ENCODE results near the gene GPC6.
"Not testable (repeated sequence)": the region's sequence is repeated elsewhere in the genome, so short reads cannot be mapped to it uniquely, and the experiment has no call there.

GPC6 gene

GRCh38 chr13:94322925-94323763 lies 1096.5 kb downstream of the GPC6 start:
- no peak for DNase-seq

GRCh38 chr13:94323764-94324758 lies 1097.5 kb downstream of the GPC6 start:
- peak; percentile 12 to 21 for DNase-seq

GRCh38 chr13:94324767-94325540 lies 1098.3 kb downstream of the GPC6 start:
- no peak for DNase-seq

GRCh38 chr13:94325650-94326049 lies 1099.0 kb downstream of the GPC6 start:
- no peak for DNase-seq

GRCh38 chr13:94327318-94327717 lies 1100.7 kb downstream of the GPC6 start:
- DNase-seq, result no peak

DNA sequence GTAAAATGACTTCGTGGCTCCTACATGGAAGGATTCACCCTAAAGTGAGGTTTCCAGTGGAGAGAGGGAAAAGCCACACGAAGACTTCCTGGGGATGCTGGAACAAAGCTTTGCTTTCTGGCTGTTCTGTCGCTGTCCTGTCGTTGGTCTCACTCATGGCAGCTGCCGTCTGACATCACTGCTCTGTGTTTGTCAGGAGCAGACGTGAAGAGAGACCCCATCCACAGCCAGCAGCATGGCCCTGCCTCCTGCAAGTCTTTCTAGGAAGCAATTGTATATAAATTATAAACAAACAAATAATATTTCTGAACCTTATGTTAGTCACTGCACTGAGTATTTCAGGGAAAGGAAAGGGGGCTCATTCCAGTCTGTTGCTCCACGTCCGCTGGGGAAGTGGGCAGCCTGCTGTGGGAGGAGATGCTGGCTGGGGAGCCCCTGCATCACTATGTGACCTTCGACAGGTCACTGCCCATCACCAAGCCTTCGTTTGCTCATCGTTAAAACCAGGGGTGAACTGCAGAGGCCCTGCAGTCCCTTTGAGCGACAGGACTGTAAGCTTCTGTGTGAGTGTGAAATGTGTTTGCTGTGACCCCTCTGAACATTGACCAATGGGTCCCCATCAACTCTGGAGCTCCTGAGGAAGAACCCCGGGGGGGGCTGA lies 1101.9 kb downstream of the GPC6 start:
- no peak for DNase-seq

DNA sequence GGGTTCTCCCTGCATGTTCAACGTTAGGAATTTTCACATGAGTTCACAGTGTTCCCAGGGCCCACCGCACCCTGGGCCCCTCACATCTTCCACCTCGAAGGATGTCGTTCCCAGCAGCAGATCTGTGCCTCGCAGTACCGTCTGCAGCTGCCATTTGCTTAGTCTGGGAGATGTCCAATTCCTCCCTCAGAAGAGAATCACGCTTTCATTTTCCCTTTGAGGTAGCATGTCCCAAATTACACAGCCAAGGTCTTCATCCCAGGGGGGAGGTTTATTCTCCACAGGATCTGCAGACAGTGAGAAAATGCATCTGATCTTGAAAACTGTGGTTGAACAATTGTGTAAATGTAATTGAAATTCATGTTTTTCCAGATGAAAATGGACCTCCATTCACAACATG lies 1102.7 kb downstream of the GPC6 start:
- DNase-seq, result no peak

GRCh38 chr13:94329754-94330551 lies 1103.3 kb downstream of the GPC6 start:
- no peak for DNase-seq

DNA sequence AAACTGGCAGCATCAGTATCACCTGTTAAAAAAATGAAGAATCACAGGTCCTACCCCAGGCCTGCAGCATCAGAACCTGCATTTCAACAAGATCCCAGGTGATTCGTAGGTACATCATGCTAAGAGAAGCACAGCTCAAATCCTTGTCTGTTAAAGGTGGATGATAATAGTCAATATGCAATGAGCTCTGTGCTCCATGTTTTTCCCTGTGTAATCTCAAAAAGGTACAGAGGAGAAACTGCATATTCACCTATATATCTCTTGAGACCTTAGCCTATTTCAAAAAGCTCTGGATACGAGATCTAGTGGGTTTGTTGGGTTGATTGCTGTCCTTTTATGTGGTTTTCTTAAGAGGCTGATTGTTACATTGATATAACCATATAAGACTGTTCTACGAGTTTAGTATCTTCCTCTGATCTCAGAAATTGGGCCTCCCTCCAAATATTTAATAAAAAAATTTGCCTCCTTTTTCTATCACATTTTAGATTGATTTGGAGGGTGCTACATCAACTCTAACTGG lies 1104.0 kb downstream of the GPC6 start:
- no peak for DNase-seq

- DNase-seq, result no peak
Measured at GRCh38 chr13:94331281-94331680, 1104.7 kb downstream of the GPC6 start.

GRCh38 chr13:94332359-94333096 lies 1105.9 kb downstream of the GPC6 start:
- no peak for DNase-seq

DNA sequence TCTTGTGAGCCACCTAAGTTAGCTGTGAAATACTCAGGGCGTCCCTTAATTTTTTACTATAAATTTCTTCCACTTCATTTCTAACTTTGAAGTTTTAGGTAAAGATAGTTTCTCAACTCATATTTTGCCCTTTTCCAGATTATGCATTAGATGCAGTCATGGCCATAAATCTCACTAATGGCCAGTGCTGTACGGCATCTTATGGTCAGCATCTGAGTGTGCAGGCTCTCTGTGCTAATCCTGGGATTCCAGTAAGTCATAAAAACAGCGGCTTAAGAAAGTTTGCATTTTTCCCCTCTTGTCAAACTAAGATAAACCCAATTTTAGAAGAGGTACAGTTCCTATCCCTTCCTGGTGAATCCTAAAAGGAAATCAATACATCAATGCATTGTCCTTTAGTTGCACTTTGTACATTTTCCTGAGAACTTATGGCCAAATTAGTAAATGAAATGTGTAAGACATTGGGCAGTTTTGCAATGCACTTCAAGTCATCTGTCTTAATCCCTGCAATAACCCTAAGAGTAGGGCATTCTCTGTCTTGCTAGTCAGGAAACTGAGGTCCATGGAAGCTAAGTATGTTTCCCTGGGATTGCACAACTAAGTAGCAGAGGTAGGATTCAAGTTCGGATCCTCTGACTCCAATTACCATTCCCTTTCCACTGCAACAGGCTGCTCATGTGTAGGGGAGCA lies 1106.7 kb downstream of the GPC6 start:
- DNase-seq, result no peak

- no peak for DNase-seq
Measured at GRCh38 chr13:94335761-94336526, 1109.3 kb downstream of the GPC6 start.

DNA sequence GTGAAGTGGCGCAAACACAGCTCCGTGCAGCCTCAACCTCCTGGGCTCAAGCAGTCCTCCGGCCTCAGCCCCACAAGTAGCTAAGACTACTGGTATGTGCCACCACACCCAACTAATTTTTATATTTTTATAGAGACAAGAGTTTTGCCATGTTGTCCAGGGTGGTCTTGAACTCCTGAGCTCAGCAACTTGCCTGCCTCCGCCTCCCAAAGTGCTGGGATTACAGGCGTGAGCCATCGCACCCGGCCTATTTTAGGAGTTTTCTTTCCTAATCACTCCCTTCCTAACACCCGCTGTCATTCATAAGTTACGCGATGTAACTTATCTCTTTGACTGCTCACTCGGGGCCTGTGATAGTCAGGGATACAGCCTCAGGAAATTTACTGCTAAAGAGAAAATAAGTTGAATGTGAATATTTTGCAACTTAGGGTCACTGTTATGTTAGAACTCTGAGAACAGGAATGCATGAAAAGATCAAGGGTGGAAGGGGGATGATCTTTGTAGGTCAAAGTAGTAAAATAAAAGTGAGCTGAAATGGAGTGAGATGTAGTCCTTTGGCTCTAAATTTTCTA lies 1112.6 kb downstream of the GPC6 start:
- DNase-seq, result no peak

DNA sequence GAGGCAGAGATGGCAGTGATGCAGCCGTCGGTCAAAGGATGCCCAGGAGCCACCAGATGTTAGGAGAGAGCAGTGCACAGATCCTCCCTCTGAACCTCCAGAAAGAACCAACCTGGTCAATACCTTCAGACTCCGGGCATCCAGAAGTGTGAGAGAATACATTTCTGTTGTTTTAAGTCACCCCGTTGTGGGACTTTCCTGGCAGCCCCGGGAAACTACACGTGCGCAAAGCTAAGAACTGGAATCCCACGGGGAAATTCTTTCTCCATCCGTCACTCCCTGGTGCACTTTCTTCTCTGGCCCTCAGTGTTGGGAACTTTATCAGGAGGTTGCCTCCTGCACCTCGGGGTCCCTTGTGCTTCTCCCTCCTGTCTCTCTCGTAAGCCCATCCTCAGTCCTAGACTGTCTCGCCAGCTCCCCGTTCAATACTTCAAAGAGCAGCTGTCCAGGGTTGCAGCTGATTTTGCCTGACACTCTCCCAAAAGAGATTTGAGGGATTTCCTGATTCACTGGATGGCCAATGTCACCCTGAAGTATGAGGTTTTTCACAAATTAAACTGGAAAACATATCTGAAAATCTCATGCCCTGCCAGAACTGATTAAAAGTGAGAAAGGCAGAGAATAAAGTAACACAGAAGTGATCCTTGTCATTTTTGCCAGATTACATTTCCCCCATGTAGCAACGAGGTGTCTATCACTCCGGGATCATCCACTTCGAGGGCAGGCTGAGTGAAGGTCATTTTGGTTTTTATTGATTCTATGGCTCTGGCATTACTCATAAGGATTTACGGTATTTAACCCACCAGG lies 1116.0 kb downstream of the GPC6 start:
- DNase-seq, result no peak

- DNase-seq, result no peak
Measured at GRCh38 chr13:94343243-94343585, 1116.6 kb downstream of the GPC6 start.

- DNase-seq, result not testable (repeated sequence)
Measured at GRCh38 chr13:94343687-94344086, 1117.1 kb downstream of the GPC6 start.

Data from activated CD4-positive, alpha-beta T cell treated with anti-CD3 and anti-CD28 coated beads for 4 hours (primary cell).